HS-5 (cell line): ENCODE data around the gene LRTM2.
"Not testable (repeated sequence)": the region's sequence is repeated elsewhere in the genome, so short reads cannot be mapped to it uniquely, and the experiment has no call there.

Experiments used
- DNase-seq: peaks from one replicate; pipeline ENCODE4 v3.0.0-alpha.2; 2012; ENCODE audit warnings: low read depth

LRTM2 gene

GRCh38 chr12:1811281-1811947 lies 9.0 kb upstream of the LRTM2 start:
- DNase-seq: no peak

DNA sequence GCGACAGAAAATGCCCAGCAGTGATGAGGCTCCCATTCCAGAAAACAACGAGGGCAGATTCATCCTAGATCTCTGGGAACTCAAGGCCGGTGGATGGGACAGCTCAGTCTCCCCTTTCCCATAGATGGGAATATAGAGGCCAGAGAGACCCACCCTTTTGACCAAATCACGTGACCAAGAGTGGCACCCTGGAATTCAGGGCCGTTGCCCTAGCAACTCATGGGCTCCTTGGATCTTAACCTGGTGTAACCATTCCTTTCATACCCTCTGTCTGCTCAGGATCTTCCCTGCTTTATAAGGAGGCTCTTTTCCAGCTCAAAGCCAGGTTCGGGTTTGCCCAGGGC lies 8.4 kb upstream of the LRTM2 start:
- no peak for DNase-seq

GRCh38 chr12:1812650-1813302 lies 7.6 kb upstream of the LRTM2 start:
- DNase-seq: no peak

DNA sequence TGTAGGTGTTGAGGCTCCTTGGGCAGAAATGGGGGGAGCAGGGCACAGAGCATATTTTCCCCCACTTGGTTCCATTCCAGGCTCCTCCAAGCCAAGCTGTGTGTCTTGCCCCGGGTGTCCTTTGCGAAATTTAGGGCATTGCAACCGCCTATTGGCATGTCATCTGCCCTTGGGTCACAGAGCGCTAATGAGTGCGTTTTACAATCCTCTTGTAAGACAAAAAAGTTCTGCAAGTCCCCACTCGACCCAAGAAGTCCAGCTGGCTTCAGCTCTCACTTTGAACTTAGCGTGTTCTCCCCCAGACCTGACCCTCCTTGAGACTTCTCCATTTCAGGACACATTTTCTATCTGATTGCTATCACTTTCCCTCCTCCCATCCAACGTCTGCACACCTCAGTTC lies 6.1 kb upstream of the LRTM2 start:
- no peak for DNase-seq

DNA sequence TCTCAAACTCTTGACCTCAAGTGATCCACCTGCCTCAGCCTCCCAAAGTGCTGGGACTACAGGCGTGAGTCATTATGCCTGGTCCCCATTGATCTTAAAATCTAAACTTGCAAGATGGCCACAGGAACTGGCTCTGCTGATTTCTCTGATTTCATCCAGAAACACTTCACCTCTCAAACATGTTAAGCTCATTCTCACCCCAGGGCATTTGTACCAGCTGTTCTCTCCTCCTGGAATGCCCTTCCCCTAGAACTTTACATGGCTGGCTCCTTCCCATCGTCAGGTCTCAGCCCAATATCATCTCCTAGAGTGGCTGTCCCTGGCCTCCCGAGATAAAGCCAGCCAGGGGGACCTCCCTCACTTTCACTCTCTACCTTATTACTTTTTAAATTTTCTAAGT lies 5.3 kb upstream of the LRTM2 start:
- no peak for DNase-seq

DNA sequence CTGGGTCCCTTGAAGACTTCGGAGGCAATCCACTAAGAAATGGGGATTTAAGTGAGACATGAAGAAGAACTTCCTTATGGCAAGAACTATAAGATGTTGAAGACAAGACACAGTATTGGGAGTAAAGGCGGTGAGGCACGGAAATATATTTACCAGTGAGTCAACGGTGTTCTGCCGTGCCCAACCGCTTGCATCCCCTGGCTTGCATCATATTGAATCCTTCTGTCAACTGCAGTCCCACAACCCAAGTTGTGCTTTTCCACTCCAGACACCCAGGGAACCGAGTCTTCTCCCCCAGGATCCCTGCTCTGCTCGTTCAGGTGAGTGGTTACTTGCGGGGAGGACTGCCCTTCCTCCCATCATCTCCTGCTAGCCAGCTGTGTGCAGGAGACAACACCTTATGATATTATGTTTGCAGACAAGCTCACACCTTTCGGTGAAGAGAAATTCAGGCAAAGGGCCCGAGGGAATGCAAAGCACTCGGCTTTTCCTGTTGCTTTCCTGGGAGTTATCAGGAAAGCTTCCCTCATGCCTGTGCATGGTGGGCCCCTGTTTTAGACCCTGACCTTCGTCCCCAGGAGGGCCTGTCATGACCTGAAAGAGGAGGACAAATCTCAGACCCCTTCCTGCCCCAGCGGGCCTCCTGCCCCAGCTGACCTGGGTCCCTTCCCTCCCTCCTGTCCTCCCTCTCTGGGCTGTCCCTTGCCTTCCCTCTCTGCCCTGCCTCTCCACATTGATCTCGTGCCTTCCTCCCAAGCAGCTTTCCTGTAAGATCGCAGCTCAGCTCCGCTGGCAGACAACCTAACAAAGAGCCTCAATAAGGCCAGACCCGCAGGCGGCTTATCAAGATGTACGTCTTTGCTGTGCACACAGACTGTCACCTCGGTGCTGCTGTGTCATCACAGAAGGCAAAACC lies 4.3 kb upstream of the LRTM2 start:
- no peak for DNase-seq

- DNase-seq: no peak
These were observed 3.5 kb upstream of the LRTM2 start for GRCh38 chr12:1816730-1817348.

DNA sequence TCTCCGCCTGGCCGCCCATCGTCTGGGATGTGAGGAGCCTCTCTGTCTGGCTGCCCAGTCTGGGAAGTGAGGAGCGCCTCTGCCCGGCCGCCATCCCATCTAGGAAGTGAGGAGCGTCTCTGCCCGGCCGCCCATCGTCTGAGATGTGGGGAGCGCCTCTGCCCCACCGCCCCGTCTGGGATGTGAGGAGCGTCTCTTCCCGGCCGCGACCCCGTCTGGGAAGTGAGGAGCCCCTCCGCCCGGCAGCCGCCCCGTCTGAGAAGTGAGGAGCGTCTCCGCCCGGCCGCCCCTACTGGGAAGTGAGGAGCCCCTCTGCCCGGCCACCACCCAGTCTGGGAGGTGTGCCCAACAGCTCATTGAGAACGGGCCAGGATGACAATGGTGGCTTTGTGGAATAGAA lies 2.4 kb upstream of the LRTM2 start:
- not testable (repeated sequence) for DNase-seq

GRCh38 chr12:1819050-1819449 lies 1.3 kb upstream of the LRTM2 start:
- no peak for DNase-seq

- DNase-seq: no peak
These were observed 794 bp upstream of the LRTM2 start for GRCh38 chr12:1819571-1819970.

- DNase-seq: no peak
These were observed 529 bp downstream of the LRTM2 start for GRCh38 chr12:1820896-1821291.

DNA sequence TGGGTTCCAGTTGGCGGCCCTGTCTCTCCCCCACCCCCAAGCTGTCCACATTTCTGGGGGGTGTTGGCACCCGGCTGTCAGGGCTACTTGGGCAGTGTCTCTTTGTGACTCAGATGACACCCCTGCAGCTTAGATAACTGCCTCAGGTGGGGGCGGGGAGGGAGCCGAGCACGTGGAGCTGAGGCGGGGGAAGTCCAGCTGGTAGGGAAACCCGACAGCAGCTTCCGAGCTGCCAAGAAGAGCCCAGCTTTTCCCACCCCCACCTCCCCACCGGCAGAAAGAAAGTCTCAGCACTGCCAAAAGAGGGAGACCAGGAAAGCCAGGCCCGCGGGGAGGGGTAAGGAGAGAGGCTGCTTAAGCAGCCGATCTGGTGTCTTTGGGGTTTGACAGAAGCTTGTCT lies 1.4 kb downstream of the LRTM2 start:
- no peak for DNase-seq

- DNase-seq: no peak
These were observed 2.3 kb downstream of the LRTM2 start for GRCh38 chr12:1822699-1823098.

- DNase-seq: no peak
These were observed 2.9 kb downstream of the LRTM2 start for GRCh38 chr12:1823237-1823636.

GRCh38 chr12:1825382-1826102 lies 5.2 kb downstream of the LRTM2 start:
- DNase-seq: no peak

- no peak for DNase-seq
These were observed 6.0 kb downstream of the LRTM2 start for GRCh38 chr12:1826401-1826800.

GRCh38 chr12:1826867-1827705 lies 6.7 kb downstream of the LRTM2 start:
- DNase-seq: no peak

- no peak for DNase-seq
These were observed 7.8 kb downstream of the LRTM2 start for GRCh38 chr12:1827826-1828805.

DNA sequence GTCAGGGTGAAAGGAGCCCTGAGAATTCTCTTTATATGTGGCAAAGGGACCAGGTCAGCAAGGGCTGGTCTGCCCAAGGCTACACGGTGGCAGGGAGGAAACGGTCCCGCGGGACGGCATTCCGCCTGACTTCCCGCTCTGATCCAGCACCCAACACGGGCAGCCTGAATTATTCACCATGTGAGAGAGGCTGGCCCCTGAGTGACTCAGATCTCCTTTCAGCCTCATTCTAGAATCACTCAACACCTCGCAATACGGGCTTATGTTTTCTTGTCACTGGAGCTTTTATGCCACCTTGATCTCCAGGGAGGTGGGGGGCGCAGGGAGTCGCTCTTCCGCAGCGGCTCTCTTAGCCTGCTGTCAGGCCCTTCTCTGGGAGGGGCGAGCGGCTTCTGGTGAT lies 8.5 kb downstream of the LRTM2 start:
- DNase-seq: no peak
